DND-41 (cell line): ENCODE data around the gene ANK3.

Experiments
- EZH2 ChIP-seq: IDR thresholded peaks from 3 replicates; pipeline ENCODE4 v1.6.1; 2012; ENCODE audit warnings: borderline replicate concordance, low read depth, mild to moderate bottlenecking, moderate library complexity, low read length, inconsistent platforms; ENCODE audit not compliant: severe bottlenecking
- TF ChIP-seq, protein P1 (sequence below): IDR thresholded peaks from 2 replicates; pipeline ENCODE4 v1.5.1; 2012; ENCODE audit warnings: borderline replicate concordance, low read length, moderate library complexity, mild to moderate bottlenecking; ENCODE audit not compliant: poor library complexity, severe bottlenecking; ENCODE audit errors: extremely low read depth

DNA sequence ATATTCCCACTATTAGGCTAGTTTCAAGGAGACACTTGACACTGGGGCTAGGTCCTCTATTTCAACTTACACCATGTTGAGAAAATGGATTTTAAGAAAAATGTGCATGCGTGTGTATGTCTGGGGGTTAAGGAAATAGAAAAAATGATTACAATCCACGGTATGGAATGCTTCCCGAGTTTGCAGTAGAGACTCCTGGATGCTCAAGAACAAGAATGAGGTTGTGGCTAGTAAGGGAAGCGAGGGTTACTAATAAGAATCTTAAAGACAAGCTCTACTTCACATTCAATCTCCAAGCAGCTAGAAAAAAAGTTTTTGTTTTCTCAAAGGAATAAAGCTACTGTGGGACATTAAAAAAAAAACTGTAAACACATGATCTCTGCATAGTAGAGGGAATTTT is 54.7 kb downstream of the ANK3 start:
- TF ChIP-seq, protein P1, sequence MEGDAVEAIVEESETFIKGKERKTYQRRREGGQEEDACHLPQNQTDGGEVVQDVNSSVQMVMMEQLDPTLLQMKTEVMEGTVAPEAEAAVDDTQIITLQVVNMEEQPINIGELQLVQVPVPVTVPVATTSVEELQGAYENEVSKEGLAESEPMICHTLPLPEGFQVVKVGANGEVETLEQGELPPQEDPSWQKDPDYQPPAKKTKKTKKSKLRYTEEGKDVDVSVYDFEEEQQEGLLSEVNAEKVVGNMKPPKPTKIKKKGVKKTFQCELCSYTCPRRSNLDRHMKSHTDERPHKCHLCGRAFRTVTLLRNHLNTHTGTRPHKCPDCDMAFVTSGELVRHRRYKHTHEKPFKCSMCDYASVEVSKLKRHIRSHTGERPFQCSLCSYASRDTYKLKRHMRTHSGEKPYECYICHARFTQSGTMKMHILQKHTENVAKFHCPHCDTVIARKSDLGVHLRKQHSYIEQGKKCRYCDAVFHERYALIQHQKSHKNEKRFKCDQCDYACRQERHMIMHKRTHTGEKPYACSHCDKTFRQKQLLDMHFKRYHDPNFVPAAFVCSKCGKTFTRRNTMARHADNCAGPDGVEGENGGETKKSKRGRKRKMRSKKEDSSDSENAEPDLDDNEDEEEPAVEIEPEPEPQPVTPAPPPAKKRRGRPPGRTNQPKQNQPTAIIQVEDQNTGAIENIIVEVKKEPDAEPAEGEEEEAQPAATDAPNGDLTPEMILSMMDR: no peak
- TF ChIP-seq EZH2: no peak
